ENCODE results near the gene PDXP.

PDXP gene

DNA sequence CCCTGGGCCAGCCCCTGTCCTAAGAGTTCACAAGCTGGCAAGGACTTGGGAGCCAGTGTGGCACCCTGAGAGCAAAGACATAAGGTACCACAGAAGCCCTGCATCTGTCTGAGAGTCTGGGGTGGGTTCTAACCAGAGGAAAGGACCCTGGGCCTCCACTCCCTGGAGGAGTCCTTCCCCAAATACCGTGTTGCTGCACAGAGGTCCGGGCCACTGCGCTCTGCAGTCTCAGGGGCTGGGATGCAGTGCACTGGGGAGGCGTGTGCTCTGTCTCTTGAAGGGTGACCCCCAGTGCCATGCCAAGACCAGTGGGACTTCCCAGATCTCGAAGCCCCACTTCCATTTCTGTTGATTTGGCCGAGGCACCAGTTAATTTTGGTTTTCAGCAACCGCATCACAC, 23.4 kb upstream of the PDXP start:
- Histone ChIP-seq H3K9me2 (replicated peaks; ENCODE audit: control insufficient read depth, low read length) (no peaks in the 10 kb centered on the region), H3K27me3 (ENCODE audit: control insufficient read depth, low read length) (no peaks in the 10 kb centered on the region), H3K4me1 (ENCODE audit: control insufficient read depth, low read length) (peaks cover 49% of the 10 kb centered on the region), H3K9me3 (ENCODE audit: control insufficient read depth, insufficient read depth, low read length) (no peaks in the 10 kb centered on the region), H4K20me1 (ENCODE audit: control insufficient read depth, insufficient read depth, low read depth, low read length) (no peaks in the 10 kb centered on the region; the same call in 1 of the 2 replicates), H3K4me3 (ENCODE audit: low read length) (no peak overlapping the region), H3K4me2 (ENCODE audit: low read length) (no peak overlapping the region), H3K79me2 (ENCODE audit: control insufficient read depth, low read length) (peaks cover 3% of the 10 kb centered on the region; the same call in 1 of the 2 replicates), H3K36me3 (ENCODE audit: control insufficient read depth, low read length) (peaks cover 32% of the 10 kb centered on the region), H3F3A (ENCODE audit: control insufficient read depth, insufficient read depth) (peaks cover 17% of the 10 kb centered on the region), H3K27ac (ENCODE audit: low read depth, low read length) (no peak overlapping the region)
- TF ChIP-seq, protein P1, sequence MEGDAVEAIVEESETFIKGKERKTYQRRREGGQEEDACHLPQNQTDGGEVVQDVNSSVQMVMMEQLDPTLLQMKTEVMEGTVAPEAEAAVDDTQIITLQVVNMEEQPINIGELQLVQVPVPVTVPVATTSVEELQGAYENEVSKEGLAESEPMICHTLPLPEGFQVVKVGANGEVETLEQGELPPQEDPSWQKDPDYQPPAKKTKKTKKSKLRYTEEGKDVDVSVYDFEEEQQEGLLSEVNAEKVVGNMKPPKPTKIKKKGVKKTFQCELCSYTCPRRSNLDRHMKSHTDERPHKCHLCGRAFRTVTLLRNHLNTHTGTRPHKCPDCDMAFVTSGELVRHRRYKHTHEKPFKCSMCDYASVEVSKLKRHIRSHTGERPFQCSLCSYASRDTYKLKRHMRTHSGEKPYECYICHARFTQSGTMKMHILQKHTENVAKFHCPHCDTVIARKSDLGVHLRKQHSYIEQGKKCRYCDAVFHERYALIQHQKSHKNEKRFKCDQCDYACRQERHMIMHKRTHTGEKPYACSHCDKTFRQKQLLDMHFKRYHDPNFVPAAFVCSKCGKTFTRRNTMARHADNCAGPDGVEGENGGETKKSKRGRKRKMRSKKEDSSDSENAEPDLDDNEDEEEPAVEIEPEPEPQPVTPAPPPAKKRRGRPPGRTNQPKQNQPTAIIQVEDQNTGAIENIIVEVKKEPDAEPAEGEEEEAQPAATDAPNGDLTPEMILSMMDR (IDR thresholded peaks at IDR 0.05; ENCODE audit: low read depth, low read length, poor library complexity, severe bottlenecking): no peak
- no peak for TF ChIP-seq EZH2phosphoT487 (IDR thresholded peaks at IDR 0.05; ENCODE audit: borderline replicate concordance, low read length)

DNA sequence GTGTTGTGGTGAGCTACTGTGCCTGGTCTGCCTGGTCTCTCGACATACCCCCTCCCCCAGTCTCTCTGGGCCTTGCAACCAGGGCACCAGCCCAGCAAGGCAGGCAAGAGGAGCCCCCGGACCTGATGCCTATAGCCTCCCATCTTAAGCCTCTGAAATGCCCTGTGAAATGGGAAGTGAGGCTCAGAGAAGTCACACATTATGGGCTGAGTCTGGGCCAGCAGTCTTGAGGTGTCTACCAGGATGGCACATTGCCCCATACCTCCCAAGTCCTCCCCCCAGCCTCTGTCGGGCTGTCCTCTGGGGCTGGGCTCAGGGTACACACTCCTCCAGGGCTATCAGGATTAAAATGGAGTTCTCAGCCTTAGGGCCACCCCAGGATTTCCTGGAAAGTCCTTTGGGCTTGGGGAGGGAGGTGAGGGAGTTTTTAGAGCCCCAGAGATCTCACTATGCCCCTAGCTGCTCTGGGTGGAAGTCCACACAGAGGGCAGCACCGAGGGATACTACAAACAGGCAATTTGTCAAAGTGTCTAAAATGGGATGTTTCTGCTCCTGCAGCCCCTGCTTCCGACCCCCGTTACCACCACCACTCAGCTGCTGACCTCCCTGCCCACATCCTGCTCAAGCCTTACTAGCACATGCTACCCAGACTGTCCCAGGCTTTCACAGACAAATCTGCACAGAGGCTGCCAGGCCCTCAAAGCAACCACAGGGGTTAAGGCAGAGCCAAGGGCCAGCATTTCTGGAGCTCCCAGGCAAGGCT, 22.2 kb upstream of the PDXP start:
- Histone ChIP-seq H3K27me3 (ENCODE audit: control insufficient read depth, low read length) (no peaks in the 10 kb centered on the region), H3K9me3 (ENCODE audit: control insufficient read depth, insufficient read depth, low read length) (no peaks in the 10 kb centered on the region), H3K4me1 (ENCODE audit: control insufficient read depth, low read length) (peaks cover 59% of the 10 kb centered on the region), H3K27ac (ENCODE audit: low read depth, low read length) (no peak overlapping the region), H4K20me1 (ENCODE audit: control insufficient read depth, insufficient read depth, low read depth, low read length) (no peaks in the 10 kb centered on the region; the same call in 1 of the 2 replicates), H3K79me2 (ENCODE audit: control insufficient read depth, low read length) (peaks cover 9% of the 10 kb centered on the region), H3K4me2 (ENCODE audit: low read length) (no peak overlapping the region), H3F3A (ENCODE audit: control insufficient read depth, insufficient read depth) (peaks cover 22% of the 10 kb centered on the region), H3K36me3 (ENCODE audit: control insufficient read depth, low read length) (peaks cover 29% of the 10 kb centered on the region), H3K4me3 (ENCODE audit: low read length) (no peak overlapping the region), H3K9me2 (replicated peaks; ENCODE audit: control insufficient read depth, low read length) (no peaks in the 10 kb centered on the region)
- no peak for TF ChIP-seq EZH2phosphoT487 (IDR thresholded peaks at IDR 0.05; ENCODE audit: borderline replicate concordance, low read length)
- TF ChIP-seq, protein P1 (IDR thresholded peaks at IDR 0.05; ENCODE audit: low read depth, low read length, poor library complexity, severe bottlenecking): no peak

DNA sequence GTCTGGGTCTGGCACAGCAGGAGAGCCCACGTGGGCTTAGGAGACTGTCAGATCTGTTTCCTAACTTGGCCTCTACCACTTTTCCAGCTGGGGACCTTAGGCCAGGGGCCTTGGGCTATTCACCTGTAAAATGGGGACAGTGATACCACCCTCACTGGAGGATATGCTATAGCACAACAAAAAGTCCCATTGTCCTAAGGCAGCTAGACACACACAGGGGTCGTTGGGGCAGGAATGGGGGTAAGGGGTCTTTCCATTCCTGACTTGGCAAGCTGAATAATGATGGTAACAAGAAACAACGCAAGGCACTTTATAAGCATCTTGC, 21.6 kb upstream of the PDXP start:
- Histone ChIP-seq H4K20me1 (ENCODE audit: control insufficient read depth, insufficient read depth, low read depth, low read length) (no peaks in the 10 kb centered on the region; the same call in 1 of the 2 replicates), H3F3A (ENCODE audit: control insufficient read depth, insufficient read depth) (peaks cover 26% of the 10 kb centered on the region), H3K79me2 (ENCODE audit: control insufficient read depth, low read length) (peaks cover 9% of the 10 kb centered on the region), H3K27me3 (ENCODE audit: control insufficient read depth, low read length) (no peaks in the 10 kb centered on the region), H3K9me2 (replicated peaks; ENCODE audit: control insufficient read depth, low read length) (no peaks in the 10 kb centered on the region), H3K36me3 (ENCODE audit: control insufficient read depth, low read length) (peaks cover 24% of the 10 kb centered on the region), H3K4me3 (ENCODE audit: low read length) (no peak overlapping the region), H3K4me2 (ENCODE audit: low read length) (no peak overlapping the region), H3K4me1 (ENCODE audit: control insufficient read depth, low read length) (peaks cover 59% of the 10 kb centered on the region), H3K27ac (ENCODE audit: low read depth, low read length) (no peak overlapping the region), H3K9me3 (ENCODE audit: control insufficient read depth, insufficient read depth, low read length) (no peaks in the 10 kb centered on the region)
- no peak for TF ChIP-seq EZH2phosphoT487 (IDR thresholded peaks at IDR 0.05; ENCODE audit: borderline replicate concordance, low read length)
- TF ChIP-seq, protein P1 (IDR thresholded peaks at IDR 0.05; ENCODE audit: low read depth, low read length, poor library complexity, severe bottlenecking): no peak

Data from DOHH2 (cell line).